ENCODE results near the gene RRP8.

Gene RRP8

DNA sequence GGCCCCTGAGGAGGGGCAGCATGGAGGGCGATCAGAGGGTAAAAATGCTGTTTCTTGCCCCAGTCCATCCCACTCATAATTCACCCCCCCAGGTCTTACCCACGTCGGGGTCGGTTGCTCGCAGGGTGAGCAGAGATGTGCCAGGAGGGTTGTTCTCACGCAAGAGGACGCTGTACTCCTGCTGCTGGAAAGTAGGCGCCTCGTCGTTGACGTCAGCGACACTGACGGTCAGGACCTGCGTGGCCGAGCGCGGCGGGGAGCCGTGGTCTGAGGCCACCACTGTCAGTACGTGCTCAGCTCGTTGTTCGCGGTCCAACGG, 26.1 kb upstream of the RRP8 start:
- in situ Hi-C loops (cut with MboI; ENCODE audit: low pct_unique_long_range_greater_than_20kb, low sequenced_read_pairs, unreplicated experiment), result no loop called here
- TF ChIP-seq, protein P1, sequence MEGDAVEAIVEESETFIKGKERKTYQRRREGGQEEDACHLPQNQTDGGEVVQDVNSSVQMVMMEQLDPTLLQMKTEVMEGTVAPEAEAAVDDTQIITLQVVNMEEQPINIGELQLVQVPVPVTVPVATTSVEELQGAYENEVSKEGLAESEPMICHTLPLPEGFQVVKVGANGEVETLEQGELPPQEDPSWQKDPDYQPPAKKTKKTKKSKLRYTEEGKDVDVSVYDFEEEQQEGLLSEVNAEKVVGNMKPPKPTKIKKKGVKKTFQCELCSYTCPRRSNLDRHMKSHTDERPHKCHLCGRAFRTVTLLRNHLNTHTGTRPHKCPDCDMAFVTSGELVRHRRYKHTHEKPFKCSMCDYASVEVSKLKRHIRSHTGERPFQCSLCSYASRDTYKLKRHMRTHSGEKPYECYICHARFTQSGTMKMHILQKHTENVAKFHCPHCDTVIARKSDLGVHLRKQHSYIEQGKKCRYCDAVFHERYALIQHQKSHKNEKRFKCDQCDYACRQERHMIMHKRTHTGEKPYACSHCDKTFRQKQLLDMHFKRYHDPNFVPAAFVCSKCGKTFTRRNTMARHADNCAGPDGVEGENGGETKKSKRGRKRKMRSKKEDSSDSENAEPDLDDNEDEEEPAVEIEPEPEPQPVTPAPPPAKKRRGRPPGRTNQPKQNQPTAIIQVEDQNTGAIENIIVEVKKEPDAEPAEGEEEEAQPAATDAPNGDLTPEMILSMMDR (IDR thresholded peaks at IDR 0.05; ENCODE audit: extremely low read depth, insufficient read depth, missing control alignments), result no peak

DNA sequence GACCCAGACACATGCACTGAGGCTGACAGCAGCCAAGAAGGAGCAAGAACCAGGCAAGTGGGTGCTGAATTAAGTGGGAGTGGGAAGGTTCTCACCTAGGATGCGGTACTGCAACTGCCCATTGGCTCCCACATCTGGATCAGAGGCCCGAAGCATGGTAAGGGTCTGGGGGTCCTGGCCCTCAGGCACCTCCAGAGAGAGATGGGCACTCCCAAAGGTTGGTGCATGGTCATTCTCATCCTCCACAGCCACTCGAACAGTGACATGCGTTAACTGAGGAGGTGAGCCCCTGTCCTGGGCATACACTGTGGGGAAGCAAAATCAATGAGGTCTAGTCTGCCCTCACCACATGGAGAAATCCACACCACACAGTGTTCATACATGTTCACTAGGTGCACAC, 25.1 kb upstream of the RRP8 start:
- TF ChIP-seq, protein P1 (IDR thresholded peaks at IDR 0.05; ENCODE audit: extremely low read depth, insufficient read depth, missing control alignments), result no peak
- no peak for DNase-seq (ENCODE audit: low spot score)
- in situ Hi-C loops (cut with MboI; ENCODE audit: low pct_unique_long_range_greater_than_20kb, low sequenced_read_pairs, unreplicated experiment), result no loop called here

More for the DNA sequence above, 26.1 kb upstream of the RRP8 start:
- no peak for DNase-seq (ENCODE audit: low spot score)

DNA sequence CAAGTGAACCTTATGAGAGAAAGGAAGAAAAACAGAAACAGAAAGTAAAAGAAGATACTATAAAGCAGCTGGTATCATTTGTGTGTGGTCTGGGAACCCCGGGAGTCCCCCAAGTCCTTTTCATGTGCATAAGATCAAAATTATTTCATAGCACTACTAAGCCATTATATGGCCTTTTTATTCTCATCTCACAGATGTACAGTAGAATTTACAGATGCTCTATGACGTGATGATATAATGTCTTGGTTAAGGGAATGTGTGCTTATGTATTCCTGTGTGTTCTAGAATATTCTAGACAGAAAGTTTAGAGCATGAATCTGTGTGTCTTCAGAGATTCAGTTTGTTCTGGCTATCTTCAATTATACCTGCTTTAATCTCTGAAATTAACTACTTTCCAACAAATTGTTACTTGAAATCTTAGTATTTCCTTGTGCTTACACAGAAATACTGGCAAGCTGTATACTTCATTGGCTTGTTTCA, 24.4 kb upstream of the RRP8 start:
- TF ChIP-seq, protein P1 (IDR thresholded peaks at IDR 0.05; ENCODE audit: extremely low read depth, insufficient read depth, missing control alignments), result no peak
- peak; percentile 86 for DNase-seq (ENCODE audit: low spot score)
- in situ Hi-C loops (cut with MboI; ENCODE audit: low pct_unique_long_range_greater_than_20kb, low sequenced_read_pairs, unreplicated experiment), result no loop called here

DNA sequence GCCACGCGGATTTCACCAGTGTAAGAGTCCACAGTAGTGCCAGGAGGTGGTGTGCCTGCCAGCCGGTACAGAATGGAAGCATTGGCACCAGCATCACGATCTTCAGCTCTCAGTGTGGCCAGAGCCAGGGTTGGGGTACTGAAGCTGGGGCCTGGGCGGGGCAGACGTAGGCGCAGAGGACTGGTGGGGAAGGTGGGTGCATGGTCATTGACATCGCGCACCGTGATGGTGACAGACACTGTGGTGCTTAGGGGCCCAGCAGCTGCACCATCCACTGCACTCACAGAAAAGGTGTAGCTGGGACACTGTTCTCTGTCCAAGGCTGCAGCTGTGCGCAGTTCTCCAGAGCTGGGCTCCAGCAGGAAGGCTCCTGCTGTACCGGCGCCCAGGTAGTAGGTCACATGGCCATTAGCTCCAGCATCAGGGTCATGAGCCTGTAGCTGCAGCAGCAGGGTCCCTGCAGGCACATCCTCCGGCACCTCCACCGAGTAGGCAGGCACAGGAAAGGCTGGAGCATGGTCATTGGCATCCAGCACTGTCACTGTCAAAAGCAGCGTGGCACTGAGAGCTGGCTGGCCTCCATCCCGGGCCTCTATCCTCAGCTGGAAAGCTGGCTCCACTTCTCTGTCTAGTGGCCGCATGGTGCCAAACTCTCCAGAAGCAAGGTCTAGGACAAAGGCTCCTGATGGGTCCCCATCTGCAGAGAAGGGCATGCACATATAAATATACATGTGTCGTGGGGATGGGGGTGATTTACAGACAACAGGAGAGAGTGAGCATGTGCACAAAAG, 23.8 kb upstream of the RRP8 start:
- DNase-seq (ENCODE audit: low spot score), result no peak
- TF ChIP-seq, protein P1 (IDR thresholded peaks at IDR 0.05; ENCODE audit: extremely low read depth, insufficient read depth, missing control alignments), result no peak
- in situ Hi-C loops (cut with MboI; ENCODE audit: low pct_unique_long_range_greater_than_20kb, low sequenced_read_pairs, unreplicated experiment), result no loop called here

DNA sequence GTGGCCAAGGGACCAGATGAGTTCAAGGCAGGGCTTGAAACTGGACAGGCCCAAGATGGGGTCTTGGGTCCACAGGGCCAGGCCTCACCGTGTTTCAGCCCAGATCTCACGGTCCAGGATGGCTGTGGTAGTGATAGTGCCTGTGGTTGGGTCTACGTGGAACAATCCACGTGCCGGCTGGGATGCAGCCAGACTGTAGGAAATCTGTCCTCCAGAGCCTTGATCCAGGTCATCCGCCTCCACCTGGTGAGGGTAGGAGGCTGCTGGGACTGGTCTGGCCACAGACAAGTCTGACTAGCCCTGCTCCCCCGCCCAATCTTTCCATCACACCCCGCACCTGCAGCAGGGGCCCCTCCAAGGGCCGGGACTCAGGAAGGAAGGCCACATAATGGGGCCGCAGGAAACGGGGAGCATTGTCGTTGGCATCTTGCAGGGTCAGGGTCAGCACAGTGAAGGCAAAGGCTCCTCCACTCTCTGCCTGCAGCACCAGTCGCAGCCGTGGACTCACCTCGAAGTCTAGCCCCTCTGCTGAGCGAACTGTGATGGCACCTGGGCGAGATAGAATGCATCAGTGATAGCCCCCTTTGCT, 22.5 kb upstream of the RRP8 start:
- no peak for DNase-seq (ENCODE audit: low spot score)
- TF ChIP-seq, protein P1 (IDR thresholded peaks at IDR 0.05; ENCODE audit: extremely low read depth, insufficient read depth, missing control alignments), result no peak
- in situ Hi-C loops (cut with MboI; ENCODE audit: low pct_unique_long_range_greater_than_20kb, low sequenced_read_pairs, unreplicated experiment), result no loop called here

DNA sequence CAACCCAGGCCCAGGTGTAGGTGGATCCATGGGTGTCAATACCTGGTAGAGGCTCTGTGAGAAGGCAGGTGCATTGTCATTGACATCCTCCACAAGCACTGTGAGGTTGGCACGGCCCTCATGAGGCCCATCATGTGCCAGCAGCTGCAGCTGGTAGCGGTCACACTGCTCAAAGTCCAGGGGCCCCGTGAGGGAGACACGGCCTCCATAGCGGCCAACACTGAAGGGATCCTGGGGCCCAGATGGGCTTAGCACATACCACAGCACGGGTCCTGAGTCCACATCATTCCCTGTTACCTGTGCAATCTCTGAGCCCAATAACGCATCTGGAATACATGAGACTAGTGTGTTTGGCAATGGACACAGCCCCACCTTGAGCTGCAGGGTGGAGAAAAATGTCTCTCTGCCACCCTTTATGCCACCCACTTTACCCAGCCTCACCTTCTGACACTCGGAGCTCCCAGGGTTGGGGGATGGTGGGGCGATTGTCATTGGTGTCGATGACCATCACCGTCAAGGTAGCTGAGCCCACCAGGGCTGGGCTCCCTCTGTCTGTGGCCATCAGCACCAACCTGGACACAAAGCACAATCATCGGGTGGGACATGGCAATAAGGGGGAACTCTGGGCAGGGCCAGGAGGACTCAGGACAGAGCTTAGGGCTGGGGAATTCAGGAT, 21.9 kb upstream of the RRP8 start:
- no peak for DNase-seq (ENCODE audit: low spot score)
- in situ Hi-C loops (cut with MboI; ENCODE audit: low pct_unique_long_range_greater_than_20kb, low sequenced_read_pairs, unreplicated experiment), result no loop called here
- TF ChIP-seq, protein P1 (IDR thresholded peaks at IDR 0.05; ENCODE audit: extremely low read depth, insufficient read depth, missing control alignments), result no peak

Measured in GM13977 (cell line).